ENCODE results near the gene DHX9. TPM values are rescaled to one million over a fixed set of nuclear protein-coding genes. Genes with fewer than 3 reads are reported as not detected.

Gene DHX9
- total and polyA plus RNA-seq, 2 donors (not counting 1 experiment from before 2014, with no cell fraction given) = 120 to 133 TPM

- peaks cover 20% of the 10 kb centered on the region for H3K36me3 ChIP-seq (ENCODE audit: control insufficient read depth, insufficient read depth, low read length)
- TF ChIP-seq, protein P1, sequence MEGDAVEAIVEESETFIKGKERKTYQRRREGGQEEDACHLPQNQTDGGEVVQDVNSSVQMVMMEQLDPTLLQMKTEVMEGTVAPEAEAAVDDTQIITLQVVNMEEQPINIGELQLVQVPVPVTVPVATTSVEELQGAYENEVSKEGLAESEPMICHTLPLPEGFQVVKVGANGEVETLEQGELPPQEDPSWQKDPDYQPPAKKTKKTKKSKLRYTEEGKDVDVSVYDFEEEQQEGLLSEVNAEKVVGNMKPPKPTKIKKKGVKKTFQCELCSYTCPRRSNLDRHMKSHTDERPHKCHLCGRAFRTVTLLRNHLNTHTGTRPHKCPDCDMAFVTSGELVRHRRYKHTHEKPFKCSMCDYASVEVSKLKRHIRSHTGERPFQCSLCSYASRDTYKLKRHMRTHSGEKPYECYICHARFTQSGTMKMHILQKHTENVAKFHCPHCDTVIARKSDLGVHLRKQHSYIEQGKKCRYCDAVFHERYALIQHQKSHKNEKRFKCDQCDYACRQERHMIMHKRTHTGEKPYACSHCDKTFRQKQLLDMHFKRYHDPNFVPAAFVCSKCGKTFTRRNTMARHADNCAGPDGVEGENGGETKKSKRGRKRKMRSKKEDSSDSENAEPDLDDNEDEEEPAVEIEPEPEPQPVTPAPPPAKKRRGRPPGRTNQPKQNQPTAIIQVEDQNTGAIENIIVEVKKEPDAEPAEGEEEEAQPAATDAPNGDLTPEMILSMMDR (conservative IDR thresholded peaks at IDR 0.05 in 1 of 2, IDR thresholded peaks at IDR 0.05 in 1 of 2; ENCODE audit: low read depth in 1 of 2, low read length in 2 of 2) = no peak
- no peak for TF ChIP-seq EZH2 (IDR thresholded peaks at IDR 0.05; ENCODE audit: low read length, missing control alignments)
- no peaks in the 10 kb centered on the region for H4K20me1 ChIP-seq (ENCODE audit: control insufficient read depth, extremely low read depth, insufficient read depth, low read length)
- H3K9ac ChIP-seq (ENCODE audit: insufficient read depth, low read length) = no peak overlapping the region
- H2AFZ ChIP-seq (ENCODE audit: low read length) = no peak overlapping the region
- no peak overlapping the region for H3K4me2 ChIP-seq (ENCODE audit: extremely low read depth, insufficient read depth, low read length)
- H3K4me1 ChIP-seq (ENCODE audit: control insufficient read depth, extremely low read depth, insufficient read depth, low read length) = no peaks in the 10 kb centered on the region
- peaks cover 5% of the 10 kb centered on the region for H3K79me2 ChIP-seq (ENCODE audit: control insufficient read depth, insufficient read depth, low read length)
- no peaks in the 10 kb centered on the region for H3K9me3 ChIP-seq (ENCODE audit: control insufficient read depth, insufficient read depth, low read depth, low read length)
- H3K4me3 ChIP-seq (replicated peaks in 1 of 4; ENCODE audit: control extremely low read depth in 1 of 4, insufficient read depth in 1 of 4, low read depth in 3 of 4, low read length in 4 of 4) = no peak overlapping the region
- DNase-seq (ENCODE audit: low read depth in 2 of 2) = no peak
- H3K27ac ChIP-seq (ENCODE audit: insufficient read depth, low read length) = no peak overlapping the region
- no peaks in the 10 kb centered on the region for H3K27me3 ChIP-seq (ENCODE audit: control insufficient read depth, insufficient read depth, low read length)
These were observed 24.8 kb downstream of the DHX9 start for GRCh38 chr1:182863940-182864339.

DNA sequence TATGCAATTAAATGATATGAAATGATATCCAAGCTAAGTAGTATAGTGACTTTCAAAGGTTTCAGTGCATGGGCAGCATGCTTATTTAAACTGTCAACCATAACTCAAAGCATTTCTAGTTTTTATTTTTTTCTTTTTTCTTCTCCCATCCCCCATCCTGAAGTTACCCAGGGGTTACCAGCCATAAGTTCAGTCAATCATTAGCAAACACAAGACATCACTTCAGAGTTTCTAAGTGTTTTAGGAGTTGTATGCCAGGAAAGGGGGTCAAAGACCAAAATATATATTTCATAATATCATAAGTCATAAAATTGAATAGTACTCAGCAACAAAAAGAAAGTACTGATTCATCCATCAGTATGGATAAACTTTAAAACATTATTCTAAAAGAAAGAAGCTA is 28.7 kb downstream of the DHX9 start:
- TF ChIP-seq, protein P1 (conservative IDR thresholded peaks at IDR 0.05 in 1 of 2, IDR thresholded peaks at IDR 0.05 in 1 of 2; ENCODE audit: low read depth in 1 of 2, low read length in 2 of 2) = no peak
- no peak for TF ChIP-seq EZH2 (IDR thresholded peaks at IDR 0.05; ENCODE audit: low read length, missing control alignments)
- peaks cover 31% of the 10 kb centered on the region for H3K36me3 ChIP-seq (ENCODE audit: control insufficient read depth, insufficient read depth, low read length)
- H2AFZ ChIP-seq (ENCODE audit: low read length) = no peak overlapping the region
- H3K4me3 ChIP-seq (replicated peaks in 1 of 4; ENCODE audit: control extremely low read depth in 1 of 4, insufficient read depth in 1 of 4, low read depth in 3 of 4, low read length in 4 of 4) = no peak overlapping the region
- no peak overlapping the region for H3K27ac ChIP-seq (ENCODE audit: insufficient read depth, low read length)
- H3K9me3 ChIP-seq (ENCODE audit: control insufficient read depth, insufficient read depth, low read depth, low read length) = no peaks in the 10 kb centered on the region
- no peaks in the 10 kb centered on the region for H3K4me1 ChIP-seq (ENCODE audit: control insufficient read depth, extremely low read depth, insufficient read depth, low read length)
- DNase-seq (ENCODE audit: low read depth in 2 of 2) = no peak
- H3K9ac ChIP-seq (ENCODE audit: insufficient read depth, low read length) = no peak overlapping the region
- H3K79me2 ChIP-seq (ENCODE audit: control insufficient read depth, insufficient read depth, low read length) = peaks cover 2% of the 10 kb centered on the region
- H4K20me1 ChIP-seq (ENCODE audit: control insufficient read depth, extremely low read depth, insufficient read depth, low read length) = no peaks in the 10 kb centered on the region
- H3K4me2 ChIP-seq (ENCODE audit: extremely low read depth, insufficient read depth, low read length) = no peak overlapping the region
- H3K27me3 ChIP-seq (ENCODE audit: control insufficient read depth, insufficient read depth, low read length) = no peaks in the 10 kb centered on the region

DNA sequence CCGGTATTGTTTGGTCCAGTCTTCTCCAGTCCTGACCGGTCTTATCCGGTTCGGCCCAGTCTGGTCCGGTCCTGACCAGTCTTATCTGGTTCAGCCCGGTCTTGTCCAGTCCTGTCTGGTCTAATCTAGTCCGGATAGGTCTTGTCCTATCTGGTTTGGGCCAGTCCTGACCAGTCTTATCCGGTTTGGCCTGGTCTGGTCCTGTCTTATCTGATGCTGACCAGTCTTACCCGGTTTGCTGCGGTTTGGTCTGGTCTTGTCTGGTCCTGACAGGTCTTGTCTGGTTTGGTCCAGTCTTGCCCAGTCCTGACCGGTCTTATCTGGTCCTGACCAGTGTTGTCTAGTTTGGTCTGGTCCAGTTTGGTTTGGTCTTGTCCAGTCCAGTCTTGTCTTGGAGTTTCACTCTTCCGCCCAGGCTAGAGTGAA is 30.1 kb downstream of the DHX9 start:
- peak overlapping the region; percentile 54 for H3K27ac ChIP-seq (ENCODE audit: insufficient read depth, low read length)
- no peak overlapping the region for H2AFZ ChIP-seq (ENCODE audit: low read length)
- no peak for DNase-seq (ENCODE audit: low read depth in 2 of 2)
- H3K4me3 ChIP-seq (replicated peaks in 1 of 4; ENCODE audit: control extremely low read depth in 1 of 4, insufficient read depth in 1 of 4, low read depth in 3 of 4, low read length in 4 of 4) = no peak overlapping the region
- H3K9me3 ChIP-seq (ENCODE audit: control insufficient read depth, insufficient read depth, low read depth, low read length) = no peaks in the 10 kb centered on the region
- no peak overlapping the region for H3K9ac ChIP-seq (ENCODE audit: insufficient read depth, low read length)
- no peaks in the 10 kb centered on the region for H3K4me1 ChIP-seq (ENCODE audit: control insufficient read depth, extremely low read depth, insufficient read depth, low read length)
- peaks cover 33% of the 10 kb centered on the region for H3K36me3 ChIP-seq (ENCODE audit: control insufficient read depth, insufficient read depth, low read length)
- H3K4me2 ChIP-seq (ENCODE audit: extremely low read depth, insufficient read depth, low read length) = no peak overlapping the region
- TF ChIP-seq, protein P1 (conservative IDR thresholded peaks at IDR 0.05 in 1 of 2, IDR thresholded peaks at IDR 0.05 in 1 of 2; ENCODE audit: low read depth in 1 of 2, low read length in 2 of 2) = no peak
- TF ChIP-seq EZH2 (IDR thresholded peaks at IDR 0.05; ENCODE audit: low read length, missing control alignments) = no peak
- H3K79me2 ChIP-seq (ENCODE audit: control insufficient read depth, insufficient read depth, low read length) = peaks cover 2% of the 10 kb centered on the region
- H3K27me3 ChIP-seq (ENCODE audit: control insufficient read depth, insufficient read depth, low read length) = no peaks in the 10 kb centered on the region
- H4K20me1 ChIP-seq (ENCODE audit: control insufficient read depth, extremely low read depth, insufficient read depth, low read length) = no peaks in the 10 kb centered on the region
